ENCODE results near the gene TAF6L.

DNA sequence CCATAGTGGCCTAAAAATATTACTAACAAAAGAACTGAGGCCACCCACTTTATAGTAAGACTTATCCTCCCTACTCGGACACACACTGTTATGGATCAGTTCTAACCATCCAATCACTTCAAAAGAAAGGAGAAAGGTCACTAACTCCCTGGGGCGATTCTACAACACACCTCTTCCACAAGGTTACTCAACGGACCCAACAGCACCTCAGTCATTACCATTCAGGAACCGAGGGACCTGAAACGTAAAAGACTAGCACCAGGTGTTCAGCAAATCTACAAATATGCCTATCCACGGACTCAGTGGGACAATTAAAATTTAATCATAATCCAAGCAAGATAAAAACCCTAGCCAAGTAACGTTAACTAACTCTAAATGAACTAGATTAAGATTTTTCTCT is 45.5 kb upstream of the TAF6L start:
- TF ChIP-seq, protein P1, sequence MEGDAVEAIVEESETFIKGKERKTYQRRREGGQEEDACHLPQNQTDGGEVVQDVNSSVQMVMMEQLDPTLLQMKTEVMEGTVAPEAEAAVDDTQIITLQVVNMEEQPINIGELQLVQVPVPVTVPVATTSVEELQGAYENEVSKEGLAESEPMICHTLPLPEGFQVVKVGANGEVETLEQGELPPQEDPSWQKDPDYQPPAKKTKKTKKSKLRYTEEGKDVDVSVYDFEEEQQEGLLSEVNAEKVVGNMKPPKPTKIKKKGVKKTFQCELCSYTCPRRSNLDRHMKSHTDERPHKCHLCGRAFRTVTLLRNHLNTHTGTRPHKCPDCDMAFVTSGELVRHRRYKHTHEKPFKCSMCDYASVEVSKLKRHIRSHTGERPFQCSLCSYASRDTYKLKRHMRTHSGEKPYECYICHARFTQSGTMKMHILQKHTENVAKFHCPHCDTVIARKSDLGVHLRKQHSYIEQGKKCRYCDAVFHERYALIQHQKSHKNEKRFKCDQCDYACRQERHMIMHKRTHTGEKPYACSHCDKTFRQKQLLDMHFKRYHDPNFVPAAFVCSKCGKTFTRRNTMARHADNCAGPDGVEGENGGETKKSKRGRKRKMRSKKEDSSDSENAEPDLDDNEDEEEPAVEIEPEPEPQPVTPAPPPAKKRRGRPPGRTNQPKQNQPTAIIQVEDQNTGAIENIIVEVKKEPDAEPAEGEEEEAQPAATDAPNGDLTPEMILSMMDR (IDR thresholded peaks at IDR 0.05; ENCODE audit: low read depth, low read length) = no peak
- TF ChIP-seq EZH2phosphoT487 (IDR thresholded peaks at IDR 0.05; ENCODE audit: low read depth) = no peak
